Dendritic cell treated with granulocyte-macrophage colony-stimulating factor and Interleukin-4, amounts not matched to agents 40 ng/mL and 50 ng/mL, for 4 days (primary cell): Measurements from ENCODE around the gene HLA-DQA1.

Source experiments
- H3K27ac Mint-ChIP-seq: one replicate; pipeline ENCODE4 v1.8.0; 2022; ENCODE audit warnings: mild to moderate bottlenecking, mixed read lengths
- H3K27me3 Mint-ChIP-seq: one replicate; pipeline ENCODE4 v1.8.0; 2022; ENCODE audit warnings: mild to moderate bottlenecking, mixed read lengths
- H3K36me3 Mint-ChIP-seq: one replicate; pipeline ENCODE4 v1.8.0; 2022; ENCODE audit warnings: low read depth, mixed read lengths
- H3K4me1 Mint-ChIP-seq: one replicate; pipeline ENCODE4 v1.8.0; 2022; ENCODE audit warnings: low read depth, mixed read lengths
- H3K4me3 Mint-ChIP-seq: one replicate; pipeline ENCODE4 v1.8.0; 2022; ENCODE audit warnings: mild to moderate bottlenecking, moderate library complexity, mixed read lengths
- H3K9me3 Mint-ChIP-seq: one replicate; pipeline ENCODE4 v1.8.0; 2022; ENCODE audit warnings: mixed read lengths
- intact Hi-C: fragments of 100-400 bp; cut with micrococcal nuclease; formaldehyde crosslinking; loops from one replicate; pipeline ENCODE4 v1.15.0; 2022

Gene HLA-DQA1

GRCh38 chr6:32609731-32610640, 27.2 kb upstream of the HLA-DQA1 start:
- no peak overlapping the region for H3K27ac Mint-ChIP-seq
- H3K4me3 Mint-ChIP-seq, result no peak overlapping the region
- H3K27me3 Mint-ChIP-seq, result no peaks in the 10 kb centered on the region
- H3K36me3 Mint-ChIP-seq, result no peaks in the 10 kb centered on the region
- peaks cover 33% of the 10 kb centered on the region for H3K4me1 Mint-ChIP-seq
- no peaks in the 10 kb centered on the region for H3K9me3 Mint-ChIP-seq
- intact Hi-C loops, result loop anchor here (1.0 kb wide), 1 partner anchor 12 kb away; no protein-coding TSS in a partner anchor

GRCh38 chr6:32610682-32611296, 26.4 kb upstream of the HLA-DQA1 start:
- H3K36me3 Mint-ChIP-seq, result no peaks in the 10 kb centered on the region
- H3K9me3 Mint-ChIP-seq, result no peaks in the 10 kb centered on the region
- H3K4me3 Mint-ChIP-seq, result no peak overlapping the region
- H3K27ac Mint-ChIP-seq, result no peak overlapping the region
- intact Hi-C loops, result loop anchor here (1.0 kb wide), 1 partner anchor 12 kb away; no protein-coding TSS in a partner anchor
- no peaks in the 10 kb centered on the region for H3K27me3 Mint-ChIP-seq
- H3K4me1 Mint-ChIP-seq, result peaks cover 36% of the 10 kb centered on the region

GRCh38 chr6:32613475-32613874, 23.7 kb upstream of the HLA-DQA1 start:
- Mint-ChIP-seq H3K27ac (peak overlapping the region; percentile 25), H3K4me1 (peaks cover 27% of the 10 kb centered on the region), H3K36me3 (no peaks in the 10 kb centered on the region), H3K27me3 (no peaks in the 10 kb centered on the region), H3K4me3 (no peak overlapping the region), H3K9me3 (peaks cover 8% of the 10 kb centered on the region)
- intact Hi-C loops, result no loop called here

DNA sequence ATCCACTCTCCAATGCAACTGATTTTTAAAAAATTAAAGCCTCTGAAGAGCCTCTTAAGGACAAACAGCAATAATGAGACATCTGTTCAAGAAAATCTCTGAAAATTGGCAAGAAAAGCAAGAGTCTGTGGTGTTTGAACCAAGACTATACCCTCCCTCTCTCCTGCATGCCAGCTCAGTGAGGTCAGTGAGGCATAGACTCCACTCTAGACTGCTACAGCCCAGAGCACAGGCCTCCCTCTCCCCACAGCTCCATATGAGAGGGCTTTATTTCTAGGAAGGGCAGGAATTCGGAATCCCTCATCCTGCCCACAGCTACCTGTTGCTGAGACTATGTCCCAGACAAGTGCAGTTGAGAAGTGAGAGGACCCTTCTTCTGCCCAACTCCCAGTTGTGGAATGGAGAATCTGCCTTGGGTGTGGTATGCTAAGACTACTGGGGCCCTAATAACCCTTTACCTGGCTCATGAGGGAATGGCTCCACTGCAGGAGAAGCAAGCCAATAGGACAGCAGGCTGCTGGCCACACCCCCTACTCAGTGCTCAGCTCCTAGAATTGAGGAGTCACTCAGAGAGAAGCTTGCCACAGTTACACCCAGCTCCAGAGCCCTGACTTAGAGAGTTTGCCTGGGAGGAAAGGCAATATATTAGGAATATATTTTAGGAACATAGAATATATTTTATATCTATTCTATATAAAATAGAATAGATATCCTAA, 22.7 kb upstream of the HLA-DQA1 start:
- Mint-ChIP-seq H3K9me3 (peaks cover 10% of the 10 kb centered on the region), H3K4me3 (no peak overlapping the region), H3K27me3 (no peaks in the 10 kb centered on the region), H3K36me3 (no peaks in the 10 kb centered on the region), H3K27ac (peak overlapping the region; percentile 74), H3K4me1 (peaks cover 27% of the 10 kb centered on the region)
- intact Hi-C loops, result no loop called here

- H3K4me1 Mint-ChIP-seq, result peaks cover 27% of the 10 kb centered on the region
These were observed 21.2 kb upstream of the HLA-DQA1 start for GRCh38 chr6:32615885-32616532.

DNA sequence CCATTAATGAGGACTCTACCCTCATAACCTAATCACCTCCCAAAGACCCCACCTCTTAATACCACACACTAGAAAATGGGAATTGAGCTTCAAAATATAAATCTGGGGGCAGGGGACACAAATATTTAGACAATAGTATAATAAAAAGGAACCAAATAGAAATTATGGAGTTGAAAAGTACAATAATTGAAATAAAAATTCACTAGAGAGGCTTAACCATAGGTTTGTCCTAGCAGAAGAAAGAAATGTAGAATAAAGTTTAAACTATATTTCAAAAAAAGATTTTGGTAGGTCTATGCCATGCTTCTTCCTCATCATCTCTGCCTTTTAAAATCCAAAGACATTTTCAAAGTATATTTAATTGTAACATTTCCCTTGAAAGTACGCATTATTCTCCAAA, 19.5 kb upstream of the HLA-DQA1 start:
- peak overlapping the region; percentile 34 for H3K27ac Mint-ChIP-seq
- peaks cover 10% of the 10 kb centered on the region for H3K9me3 Mint-ChIP-seq
- H3K4me1 Mint-ChIP-seq, result peaks cover 30% of the 10 kb centered on the region
- intact Hi-C loops, result no loop called here
- no peak overlapping the region for H3K4me3 Mint-ChIP-seq
- no peaks in the 10 kb centered on the region for H3K36me3 Mint-ChIP-seq
- no peaks in the 10 kb centered on the region for H3K27me3 Mint-ChIP-seq

More at GRCh38 chr6:32615885-32616532, 21.2 kb upstream of the HLA-DQA1 start:
- H3K4me3 Mint-ChIP-seq, result no peak overlapping the region
- peak overlapping the region; percentile 74 for H3K27ac Mint-ChIP-seq
- intact Hi-C loops, result no loop called here
- peaks cover 10% of the 10 kb centered on the region for H3K9me3 Mint-ChIP-seq
- no peaks in the 10 kb centered on the region for H3K36me3 Mint-ChIP-seq
- H3K27me3 Mint-ChIP-seq, result no peaks in the 10 kb centered on the region

DNA sequence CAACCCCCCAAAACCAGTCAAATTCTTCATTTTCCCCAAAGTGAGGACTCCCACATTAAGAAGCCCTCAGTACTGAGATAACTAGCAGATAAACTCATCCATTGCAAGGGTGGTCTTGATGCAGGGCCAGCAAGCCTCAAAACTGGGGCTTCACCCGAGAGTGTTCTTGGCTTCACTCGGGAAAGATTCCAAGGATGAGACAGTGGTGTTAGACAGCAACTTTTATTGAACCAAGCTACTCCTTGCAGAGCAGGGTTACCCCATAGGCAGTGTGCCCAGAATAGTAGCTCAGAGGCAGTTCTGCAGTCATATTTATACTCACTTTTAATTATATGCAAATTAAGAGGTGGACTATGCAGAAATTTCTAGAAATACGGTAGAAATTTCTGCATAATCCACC, 15.8 kb upstream of the HLA-DQA1 start:
- H3K9me3 Mint-ChIP-seq, result peaks cover 10% of the 10 kb centered on the region
- intact Hi-C loops, result no loop called here
- no peak overlapping the region for H3K4me3 Mint-ChIP-seq
- peak overlapping the region; percentile 17 for H3K27ac Mint-ChIP-seq
- peaks cover 29% of the 10 kb centered on the region for H3K4me1 Mint-ChIP-seq
- no peaks in the 10 kb centered on the region for H3K36me3 Mint-ChIP-seq
- H3K27me3 Mint-ChIP-seq, result no peaks in the 10 kb centered on the region

DNA sequence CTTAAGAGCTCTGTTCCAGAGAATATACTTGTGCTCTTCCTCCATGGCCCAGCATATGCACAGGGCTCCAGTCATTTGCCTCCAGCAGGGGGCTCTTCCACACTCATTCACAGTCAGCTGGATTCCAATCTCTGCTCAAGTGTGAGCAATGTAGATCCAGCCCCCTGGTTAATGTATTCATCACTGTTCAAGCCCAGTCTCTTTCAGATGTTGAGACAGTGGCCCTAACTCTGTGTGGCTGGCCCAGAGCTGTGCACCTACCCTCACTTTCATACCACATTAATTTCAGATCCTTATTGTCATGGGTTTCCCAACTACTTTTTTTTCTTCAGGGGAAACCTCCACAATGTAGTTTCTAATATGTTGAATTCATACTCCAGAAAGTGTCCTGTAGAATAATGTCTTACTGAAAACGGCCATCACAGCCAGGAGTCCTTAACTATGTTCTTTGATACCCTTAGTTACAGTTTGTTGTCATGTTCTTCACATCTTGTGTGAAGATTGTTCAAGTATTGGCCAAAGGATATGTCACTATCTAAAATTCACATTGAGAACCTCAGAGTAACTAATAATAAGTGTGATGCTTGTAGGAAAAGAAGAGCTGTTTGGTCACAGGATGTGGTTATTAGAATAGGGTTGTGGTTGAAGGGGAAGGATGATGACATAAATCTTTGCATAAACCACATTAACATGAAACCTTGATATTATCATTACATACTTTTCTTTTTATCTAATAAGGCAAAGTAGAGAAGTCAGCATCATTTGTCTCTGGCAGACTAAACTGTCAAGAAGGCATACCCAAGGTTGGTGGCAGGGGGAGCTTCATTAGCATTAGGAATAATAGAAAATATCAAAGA, 14.4 kb upstream of the HLA-DQA1 start:
- H3K36me3 Mint-ChIP-seq, result no peaks in the 10 kb centered on the region
- peak overlapping the region; percentile 57 for H3K4me3 Mint-ChIP-seq
- peaks cover 1% of the 10 kb centered on the region for H3K27me3 Mint-ChIP-seq
- H3K9me3 Mint-ChIP-seq, result peaks cover 9% of the 10 kb centered on the region
- peaks cover 23% of the 10 kb centered on the region for H3K4me1 Mint-ChIP-seq
- intact Hi-C loops, result loop anchor here (1.0 to 2.0 kb wide), 3 partner anchors 12 to 18 kb away; partner anchors contain the start of gene HLA-DQA1
- peak overlapping the region; percentile 97 for H3K27ac Mint-ChIP-seq

DNA sequence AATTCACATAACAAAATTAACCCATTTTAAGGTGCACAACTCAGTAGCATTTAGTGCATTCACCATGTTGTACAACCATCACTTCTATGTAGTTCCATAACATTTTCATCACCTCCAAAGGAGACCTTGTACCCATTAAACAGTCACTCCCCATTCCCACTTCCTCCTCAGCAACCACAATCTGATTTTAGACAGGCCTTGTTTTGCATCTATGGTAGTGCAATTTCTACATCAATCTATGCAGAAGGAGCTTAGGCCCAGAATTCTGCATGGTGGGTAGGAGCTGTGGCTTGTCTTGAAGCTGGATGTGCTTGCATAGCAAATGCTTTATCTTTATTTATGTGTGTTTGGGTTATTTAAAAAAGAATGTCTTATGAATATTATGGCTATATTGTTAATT, 13.5 kb upstream of the HLA-DQA1 start:
- H3K27ac Mint-ChIP-seq, result peak overlapping the region; percentile 97
- no peak overlapping the region for H3K4me3 Mint-ChIP-seq
- peaks cover 5% of the 10 kb centered on the region for H3K27me3 Mint-ChIP-seq
- H3K36me3 Mint-ChIP-seq, result no peaks in the 10 kb centered on the region
- H3K4me1 Mint-ChIP-seq, result peaks cover 23% of the 10 kb centered on the region
- intact Hi-C loops, result loop anchor here (2.0 kb wide), 2 partner anchors 13 to 19 kb away; partner anchors contain the start of gene HLA-DQA1
- no peaks in the 10 kb centered on the region for H3K9me3 Mint-ChIP-seq

- H3K27me3 Mint-ChIP-seq, result peaks cover 5% of the 10 kb centered on the region
- H3K4me1 Mint-ChIP-seq, result peaks cover 23% of the 10 kb centered on the region
- H3K9me3 Mint-ChIP-seq, result no peaks in the 10 kb centered on the region
- intact Hi-C loops, result no loop called here
- peak overlapping the region; percentile 97 for H3K27ac Mint-ChIP-seq
- H3K36me3 Mint-ChIP-seq, result no peaks in the 10 kb centered on the region
- H3K4me3 Mint-ChIP-seq, result no peak overlapping the region
These were observed 12.6 kb upstream of the HLA-DQA1 start for GRCh38 chr6:32624565-32624964.

GRCh38 chr6:32625137-32625536, 12.1 kb upstream of the HLA-DQA1 start:
- intact Hi-C loops, result no loop called here
- no peaks in the 10 kb centered on the region for H3K36me3 Mint-ChIP-seq
- no peaks in the 10 kb centered on the region for H3K9me3 Mint-ChIP-seq
- H3K27ac Mint-ChIP-seq, result peak overlapping the region; percentile 84
- H3K27me3 Mint-ChIP-seq, result peaks cover 5% of the 10 kb centered on the region
- H3K4me3 Mint-ChIP-seq, result no peak overlapping the region
- peaks cover 23% of the 10 kb centered on the region for H3K4me1 Mint-ChIP-seq

DNA sequence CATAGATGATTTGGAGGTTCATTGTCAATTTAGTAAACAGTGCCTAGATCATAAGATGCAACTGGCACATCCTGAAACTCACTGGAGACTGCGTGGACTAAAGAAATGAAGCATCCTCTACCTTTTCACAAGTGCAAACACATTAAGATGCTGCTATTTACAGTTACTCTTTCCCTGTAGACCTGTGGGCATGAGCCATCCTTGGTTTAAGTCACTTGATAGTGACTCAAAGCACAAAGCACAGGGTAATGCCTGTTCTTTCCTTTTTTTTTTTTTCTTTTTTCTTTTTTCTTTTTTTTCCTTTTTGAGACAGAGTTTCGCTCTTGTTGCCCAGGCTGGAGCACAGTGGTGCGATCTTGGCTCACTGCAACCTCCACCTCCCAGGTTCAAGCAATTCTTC, 10.0 kb upstream of the HLA-DQA1 start:
- no peaks in the 10 kb centered on the region for H3K9me3 Mint-ChIP-seq
- no peak overlapping the region for H3K4me3 Mint-ChIP-seq
- peak overlapping the region; percentile 80 for H3K27ac Mint-ChIP-seq
- intact Hi-C loops, result no loop called here
- no peaks in the 10 kb centered on the region for H3K36me3 Mint-ChIP-seq
- H3K27me3 Mint-ChIP-seq, result peaks cover 5% of the 10 kb centered on the region
- peaks cover 20% of the 10 kb centered on the region for H3K4me1 Mint-ChIP-seq

DNA sequence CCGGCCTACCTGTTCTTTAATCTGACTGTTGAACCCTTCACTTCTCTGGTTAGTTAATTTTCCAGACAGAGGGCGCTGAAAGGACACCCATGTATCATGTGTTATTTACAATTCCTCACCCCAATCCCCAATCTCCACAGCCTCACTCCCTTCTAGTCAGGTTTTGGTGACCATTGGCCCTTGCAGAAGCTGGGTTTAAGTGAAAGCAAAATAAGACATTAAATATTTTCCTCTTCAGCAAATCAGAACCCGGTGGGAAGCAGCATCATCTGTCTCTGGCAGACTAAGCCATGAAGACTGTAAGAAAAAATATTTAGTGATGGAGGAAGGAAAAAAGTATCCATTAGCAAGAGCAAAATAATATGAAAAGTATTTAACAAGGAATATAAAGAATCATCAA, 9.4 kb upstream of the HLA-DQA1 start:
- intact Hi-C loops, result no loop called here
- H3K27me3 Mint-ChIP-seq, result peaks cover 5% of the 10 kb centered on the region
- H3K9me3 Mint-ChIP-seq, result no peaks in the 10 kb centered on the region
- peak overlapping the region; percentile 23 for H3K4me3 Mint-ChIP-seq
- peaks cover 15% of the 10 kb centered on the region for H3K4me1 Mint-ChIP-seq
- H3K27ac Mint-ChIP-seq, result peak overlapping the region; percentile 80
- no peaks in the 10 kb centered on the region for H3K36me3 Mint-ChIP-seq
